Hematopoietic multipotent progenitor cell treated with erythropoietin and hydrocortisone succinate and interleukin-3 and kit ligand, for 8 days (in vitro differentiated cells): Measurements from ENCODE around the gene TCF12.

Source experiments
- DNase-seq: peaks from one replicate; pipeline ENCODE4 v3.0.0-alpha.2; 2015

The TCF12 gene

GRCh38 chr15:57185507-57186074, 267.1 kb downstream of the TCF12 start:
- DNase-seq: no peak

- DNase-seq: no peak
Measured at GRCh38 chr15:57189466-57189865, 271.0 kb downstream of the TCF12 start.

- DNase-seq: no peak
Measured at GRCh38 chr15:57190208-57190607, 271.8 kb downstream of the TCF12 start.

GRCh38 chr15:57193161-57193560, 274.7 kb downstream of the TCF12 start:
- no peak for DNase-seq

GRCh38 chr15:57195326-57195725, 276.9 kb downstream of the TCF12 start:
- DNase-seq: no peak

GRCh38 chr15:57196865-57197264, 278.4 kb downstream of the TCF12 start:
- no peak for DNase-seq

GRCh38 chr15:57198131-57198530, 279.7 kb downstream of the TCF12 start:
- DNase-seq: no peak

GRCh38 chr15:57198654-57199291, 280.3 kb downstream of the TCF12 start:
- DNase-seq: no peak

- no peak for DNase-seq
Measured at GRCh38 chr15:57201578-57201977, 283.1 kb downstream of the TCF12 start.

GRCh38 chr15:57203906-57204305, 285.5 kb downstream of the TCF12 start:
- DNase-seq: no peak

GRCh38 chr15:57205027-57205855, 286.8 kb downstream of the TCF12 start:
- no peak for DNase-seq

GRCh38 chr15:57205996-57206395, 287.6 kb downstream of the TCF12 start:
- no peak for DNase-seq

- DNase-seq: peak; percentile 73
Measured at GRCh38 chr15:57213862-57214261, 295.4 kb downstream of the TCF12 start.

- no peak for DNase-seq
Measured at GRCh38 chr15:57215326-57215725, 296.9 kb downstream of the TCF12 start.

GRCh38 chr15:57215881-57216280, 297.4 kb downstream of the TCF12 start:
- DNase-seq: no peak

GRCh38 chr15:57216288-57216687, 297.8 kb downstream of the TCF12 start:
- peak; percentile 20 for DNase-seq

- DNase-seq: no peak
Measured at GRCh38 chr15:57217778-57218598, 299.5 kb downstream of the TCF12 start.

- peak; percentile 34 for DNase-seq
Measured at GRCh38 chr15:57218826-57219576, 300.6 kb downstream of the TCF12 start.

- no peak for DNase-seq
Measured at GRCh38 chr15:57220205-57220604, 301.8 kb downstream of the TCF12 start.

GRCh38 chr15:57221134-57221533, 302.7 kb downstream of the TCF12 start:
- no peak for DNase-seq

GRCh38 chr15:57223345-57223744, 304.9 kb downstream of the TCF12 start:
- DNase-seq: no peak

GRCh38 chr15:57223887-57224286, 305.4 kb downstream of the TCF12 start:
- peak; percentile 12 for DNase-seq
